ENCODE results near the gene PPP1R12A. TPM values are rescaled to one million over a fixed set of nuclear protein-coding genes. Genes with fewer than 3 reads are reported as not detected.

The PPP1R12A gene
- total and polyA plus RNA-seq, 7 experiments from 2014 or later: 72.7 to 111 (median 99.3) TPM

DNA sequence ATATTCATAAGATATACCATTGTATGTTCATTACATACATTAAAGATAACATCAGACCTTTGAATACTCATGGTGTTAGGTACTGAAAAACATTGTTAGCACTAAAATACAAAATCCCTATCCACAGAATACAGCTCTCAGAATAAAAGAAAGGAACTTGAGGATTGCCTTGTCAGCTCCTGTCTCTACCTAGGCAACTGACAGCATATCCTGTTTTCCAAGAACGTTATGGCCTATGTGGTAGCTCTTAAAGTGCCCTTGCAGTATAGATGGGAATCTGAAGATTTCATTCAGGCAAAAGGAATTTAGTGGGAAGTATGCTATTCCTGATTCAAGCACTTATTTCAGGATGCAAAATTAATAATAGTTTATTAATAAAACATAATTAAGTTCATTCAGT, 1.8 kb upstream of the PPP1R12A start:
- peaks cover 0 to 2% (median 0%) of the 10 kb centered on the region in 5 donors for H3K27me3 Mint-ChIP-seq
- ChIA-PET CTCF (interaction anchor here (0.9 kb wide), 1 partner anchor 251 kb away, joined by 3 read pairs; no protein-coding TSS in a partner anchor), POLR2A (no interaction called here)
- H3K4me3 Mint-ChIP-seq: peak overlapping the region in 1 of 10 donors; percentile 41
- Histone ChIP-seq H3K4me3 (ENCODE audit: low read length) (no peak overlapping the region), H3K27me3 (ENCODE audit: control insufficient read depth in 2 of 2, insufficient read depth in 2 of 2, low read length in 2 of 2) (no peaks in the 10 kb centered on the region), H3K27ac (ENCODE audit: low read depth, low read length) (no peak overlapping the region), H3K9me3 (ENCODE audit: control insufficient read depth in 2 of 3, low read length in 3 of 3) (no peaks in the 10 kb centered on the region), H3K36me3 (ENCODE audit: control insufficient read depth in 2 of 3, insufficient read depth in 3 of 3, low read length in 3 of 3) (peaks cover 0 to 9% (median 0%) of the 10 kb centered on the region in 3 experiments), H3K4me1 (ENCODE audit: control insufficient read depth in 2 of 2, insufficient read depth in 2 of 2, low read length in 2 of 2) (peaks cover 6 to 14% of the 10 kb centered on the region in 2 donors)
- intact Hi-C loops (cut with micrococcal nuclease): loop anchor here (1.0 to 5.0 kb wide), 3 partner anchors 8 to 161 kb away; partner anchors contain the start of gene OTOGL (in 1 of the 2)
- H3K36me3 Mint-ChIP-seq: peaks cover 0 to 5% (median 0%) of the 10 kb centered on the region in 5 donors
- peaks cover 30 to 41% (median 34%) of the 10 kb centered on the region in 7 donors for H3K4me1 Mint-ChIP-seq
- DNase-seq (no peak), ATAC-seq (no peak)
- H3K27ac Mint-ChIP-seq: no peak overlapping the region
- H3K9me3 Mint-ChIP-seq: peaks cover 0 to 4% (median 0%) of the 10 kb centered on the region in 11 donors

DNA sequence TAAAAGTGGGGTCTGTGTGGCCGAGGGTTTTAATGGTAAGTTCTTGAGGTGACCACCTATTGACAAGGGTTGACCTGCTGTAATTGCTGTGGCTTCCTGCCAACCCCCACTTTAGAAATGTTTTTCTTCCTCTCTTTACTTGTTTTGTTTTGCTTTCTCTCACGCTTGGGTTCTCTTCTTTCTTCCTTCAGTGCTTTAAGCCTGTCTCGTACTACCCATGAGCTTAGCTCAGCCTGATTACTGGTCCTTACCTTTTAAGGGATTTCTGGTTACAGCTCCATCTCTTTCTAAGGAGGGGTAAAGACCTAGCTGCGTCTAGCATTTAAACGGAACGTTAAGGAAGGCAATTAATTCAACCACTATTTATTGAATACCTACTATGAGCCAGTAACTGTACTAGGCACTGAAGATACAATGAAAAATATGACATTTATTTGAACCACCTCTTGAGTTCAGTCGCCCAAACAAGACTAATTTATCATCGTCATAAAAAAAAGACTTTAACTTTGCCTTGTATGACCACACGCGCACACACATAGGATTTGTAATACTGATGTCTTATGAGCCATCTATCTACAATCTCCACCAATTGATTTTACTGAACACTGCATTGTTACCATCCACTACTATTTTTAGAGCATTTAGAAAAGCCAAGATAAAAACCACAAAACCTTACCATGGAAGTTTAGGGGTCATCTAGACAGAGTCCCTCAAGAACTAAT, 888 bp upstream of the PPP1R12A start:
- Mint-ChIP-seq H3K4me3 (peak overlapping the region; percentile 88 to 100 (median 94)), H3K27me3 (peaks cover 0 to 2% (median 0%) of the 10 kb centered on the region in 5 donors), H3K9me3 (peaks cover 0 to 4% (median 0%) of the 10 kb centered on the region in 11 donors), H3K4me1 (peaks cover 30 to 47% (median 42%) of the 10 kb centered on the region in 7 donors), H3K27ac (peak overlapping the region; percentile 80 to 99 (median 93)), H3K36me3 (peaks cover 0 to 5% (median 0%) of the 10 kb centered on the region in 5 donors)
- ChIA-PET POLR2A (interaction anchor here (0.9 to 1.4 kb wide), 3 partner anchors 11 to 17 kb away, joined by 3 read pairs; no protein-coding TSS in a partner anchor), CTCF (no interaction called here)
- ATAC-seq (no peak), DNase-seq (no peak)
- Histone ChIP-seq H3K4me3 (ENCODE audit: low read length) (peak overlapping the region; percentile 89), H3K27ac (ENCODE audit: low read depth, low read length) (peak overlapping the region; percentile 85), H3K9me3 (ENCODE audit: control insufficient read depth in 2 of 3, low read length in 3 of 3) (no peaks in the 10 kb centered on the region), H3K27me3 (ENCODE audit: control insufficient read depth in 2 of 2, insufficient read depth in 2 of 2, low read length in 2 of 2) (no peaks in the 10 kb centered on the region), H3K4me1 (ENCODE audit: control insufficient read depth in 2 of 2, insufficient read depth in 2 of 2, low read length in 2 of 2) (peaks cover 6 to 17% of the 10 kb centered on the region in 2 donors), H3K36me3 (ENCODE audit: control insufficient read depth in 2 of 3, insufficient read depth in 3 of 3, low read length in 3 of 3) (peaks cover 0 to 9% (median 0%) of the 10 kb centered on the region in 3 experiments)
- intact Hi-C loops (cut with micrococcal nuclease): loop anchor here (1.0 to 5.0 kb wide), 8 partner anchors 7 to 251 kb away; partner anchors contain the start of gene OTOGL (in 1 of the 2)

DNA sequence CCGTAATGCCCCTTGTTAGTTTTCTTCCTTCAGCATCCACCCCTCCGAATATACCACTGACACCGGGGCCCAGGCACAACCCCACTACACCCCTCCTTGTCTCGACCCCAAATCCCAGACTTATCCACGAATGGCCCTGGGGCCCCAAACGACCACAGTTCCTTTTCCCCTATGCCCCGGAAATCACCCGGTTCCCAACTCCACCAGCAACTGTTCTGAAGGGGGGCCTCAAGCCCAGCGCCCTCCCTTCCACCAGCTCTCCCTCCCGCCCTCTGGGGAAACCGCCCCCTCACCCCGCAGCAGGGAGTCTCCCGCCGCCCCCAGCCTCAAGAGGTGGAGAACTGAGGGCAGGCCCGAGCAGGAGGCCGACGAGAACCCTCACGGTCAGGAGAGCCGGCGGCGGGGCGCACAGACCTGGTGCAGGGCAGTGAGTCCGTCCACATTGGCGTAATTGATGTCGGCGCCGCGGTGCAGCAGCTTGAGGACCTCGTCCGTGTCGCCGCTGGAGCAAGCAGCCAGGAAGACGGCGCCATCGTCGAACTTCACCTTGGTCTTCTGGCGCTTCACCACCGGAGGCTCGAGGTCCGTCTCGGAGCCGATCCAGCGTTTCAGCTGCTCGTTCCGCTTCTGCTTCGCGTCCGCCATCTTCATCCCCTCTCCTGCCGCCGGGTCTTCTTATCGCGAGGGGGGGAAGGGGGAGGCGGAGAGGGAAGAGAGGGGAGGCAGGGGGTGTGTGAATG, 446 bp downstream of the PPP1R12A start:
- peak in 2 of 9 donors; percentile 58 to 73 for DNase-seq
- H3K36me3 ChIP-seq (ENCODE audit: control insufficient read depth in 2 of 3, insufficient read depth in 3 of 3, low read length in 3 of 3): peaks cover 0 to 9% (median 0%) of the 10 kb centered on the region in 3 experiments
- ChIA-PET CTCF (interaction anchor here (0.7 kb wide), 1 partner anchor 47 kb away, joined by 3 read pairs; no protein-coding TSS in a partner anchor), POLR2A (interaction anchor here (0.7 to 1.8 kb wide), 5 partner anchors 14 to 149 kb away, joined by 3 to 5 read pairs (median 4); no protein-coding TSS in a partner anchor)
- peaks cover 35 to 58% (median 52%) of the 10 kb centered on the region in 7 donors for H3K4me1 Mint-ChIP-seq
- H3K27ac ChIP-seq (ENCODE audit: low read depth, low read length): peak overlapping the region; percentile 85
- H3K4me1 ChIP-seq (ENCODE audit: control insufficient read depth in 2 of 2, insufficient read depth in 2 of 2, low read length in 2 of 2): peaks cover 6 to 17% of the 10 kb centered on the region in 2 donors
- H3K4me3 Mint-ChIP-seq: peak overlapping the region; percentile 88 to 100 (median 94)
- peak overlapping the region; percentile 80 to 99 (median 93) for H3K27ac Mint-ChIP-seq
- no peaks in the 10 kb centered on the region for H3K9me3 ChIP-seq (ENCODE audit: control insufficient read depth in 2 of 3, low read length in 3 of 3)
- intact Hi-C loops (cut with micrococcal nuclease): loop anchor here (1.0 to 5.0 kb wide), 7 partner anchors 7 to 252 kb away; partner anchors contain the start of gene OTOGL (in 1 of the 2)
- no peaks in the 10 kb centered on the region for H3K27me3 ChIP-seq (ENCODE audit: control insufficient read depth in 2 of 2, insufficient read depth in 2 of 2, low read length in 2 of 2)
- peak overlapping the region; percentile 89 for H3K4me3 ChIP-seq (ENCODE audit: low read length)
- peak; percentile 16 for ATAC-seq
- peaks cover 0 to 2% (median 0%) of the 10 kb centered on the region in 5 donors for H3K27me3 Mint-ChIP-seq
- peaks cover 0 to 4% (median 0%) of the 10 kb centered on the region in 11 donors for H3K9me3 Mint-ChIP-seq
- peaks cover 0 to 5% (median 0%) of the 10 kb centered on the region in 5 donors for H3K36me3 Mint-ChIP-seq

DNA sequence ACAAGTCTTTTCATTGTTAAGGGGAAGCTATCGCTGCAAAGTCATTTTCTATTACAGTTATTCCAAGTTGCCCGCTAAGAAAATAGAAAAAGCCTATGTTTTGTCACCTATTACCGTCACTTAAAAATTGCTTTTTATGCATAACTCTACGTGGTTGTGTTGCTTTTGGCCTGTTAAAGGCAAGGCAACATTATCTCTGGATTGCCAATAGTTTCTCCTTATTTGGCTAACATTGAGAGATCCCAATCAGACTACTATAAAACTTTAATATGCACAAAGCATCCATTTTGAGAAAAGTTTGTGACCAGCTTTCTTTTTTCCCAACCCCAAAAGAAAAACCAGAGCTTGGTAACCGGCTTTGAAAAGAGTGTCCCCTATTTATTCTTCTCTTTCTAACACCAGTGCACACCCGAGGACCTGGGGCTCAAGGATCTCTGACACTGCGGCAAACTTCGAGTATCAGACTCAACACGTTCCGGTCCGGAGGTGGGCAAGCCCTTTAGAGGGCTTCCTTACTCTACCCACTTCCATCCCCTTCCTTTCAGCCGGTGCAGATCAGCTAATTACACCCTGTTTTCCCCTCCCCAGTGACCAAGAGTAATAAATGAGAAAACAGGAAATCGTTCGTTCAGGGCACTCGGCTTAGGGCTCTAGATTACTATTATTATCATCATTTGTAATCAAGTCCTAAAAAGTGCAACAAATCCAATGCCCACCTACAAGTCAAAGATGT, 1.2 kb downstream of the PPP1R12A start:
- CTCF ChIA-PET: interaction anchor here (0.7 to 0.8 kb wide), 2 partner anchors 46 to 253 kb away, joined by 3 read pairs; no protein-coding TSS in a partner anchor
- no peaks in the 10 kb centered on the region for H3K27me3 ChIP-seq (ENCODE audit: control insufficient read depth in 2 of 2, insufficient read depth in 2 of 2, low read length in 2 of 2)
- no peaks in the 10 kb centered on the region for H3K9me3 ChIP-seq (ENCODE audit: control insufficient read depth in 2 of 3, low read length in 3 of 3)
- Mint-ChIP-seq H3K36me3 (peaks cover 0 to 5% (median 0%) of the 10 kb centered on the region in 5 donors), H3K27ac (peak overlapping the region; percentile 80 to 99 (median 93)), H3K4me1 (peaks cover 40 to 64% (median 59%) of the 10 kb centered on the region in 7 donors), H3K27me3 (peaks cover 0 to 2% (median 0%) of the 10 kb centered on the region in 5 donors), H3K9me3 (peaks cover 0 to 4% (median 0%) of the 10 kb centered on the region in 11 donors), H3K4me3 (peak overlapping the region; percentile 88 to 100 (median 94))
- peaks cover 0 to 9% (median 0%) of the 10 kb centered on the region in 3 experiments for H3K36me3 ChIP-seq (ENCODE audit: control insufficient read depth in 2 of 3, insufficient read depth in 3 of 3, low read length in 3 of 3)
- ATAC-seq: no peak
- peak in 6 of 9 donors; percentile 2 to 23 (median 16) for DNase-seq
- intact Hi-C loops (cut with micrococcal nuclease): loop anchor here in 1 of 2 donors (2.0 kb wide), 2 partner anchors 47 to 253 kb away; no protein-coding TSS in a partner anchor
- H3K4me3 ChIP-seq (ENCODE audit: low read length): peak overlapping the region; percentile 89
- POLR2A ChIA-PET: interaction anchor here (1.0 to 1.8 kb wide), 4 partner anchors 25 to 254 kb away, joined by 4 to 5 read pairs (median 4); no protein-coding TSS in a partner anchor
- H3K4me1 ChIP-seq (ENCODE audit: control insufficient read depth in 2 of 2, insufficient read depth in 2 of 2, low read length in 2 of 2): peaks cover 14 to 17% of the 10 kb centered on the region in 2 donors
- peak overlapping the region; percentile 85 for H3K27ac ChIP-seq (ENCODE audit: low read depth, low read length)

DNA sequence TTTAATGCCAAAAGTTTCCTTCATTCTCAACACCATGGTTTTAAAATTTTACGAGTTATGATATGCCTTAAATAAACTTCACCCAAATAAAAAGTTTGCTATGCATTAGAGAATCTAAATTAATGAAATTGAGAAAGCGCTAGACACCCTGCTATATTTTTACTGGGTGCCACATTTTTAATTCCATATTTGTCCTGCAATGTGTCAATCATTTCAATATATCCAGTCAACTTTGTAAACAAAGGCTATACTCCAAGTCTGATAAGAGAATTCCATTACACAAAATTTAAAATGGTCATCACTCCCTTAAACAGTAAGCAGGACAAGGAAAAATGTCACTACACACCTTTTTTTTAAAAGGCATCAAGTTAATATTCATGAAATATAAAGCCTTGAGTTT, 1.9 kb downstream of the PPP1R12A start:
- ATAC-seq (no peak), DNase-seq (no peak)
- no peaks in the 10 kb centered on the region for H3K27me3 ChIP-seq (ENCODE audit: control insufficient read depth in 2 of 2, insufficient read depth in 2 of 2, low read length in 2 of 2)
- peaks cover 47 to 71% (median 66%) of the 10 kb centered on the region in 7 donors for H3K4me1 Mint-ChIP-seq
- H3K4me1 ChIP-seq (ENCODE audit: control insufficient read depth in 2 of 2, insufficient read depth in 2 of 2, low read length in 2 of 2): peaks cover 17% of the 10 kb centered on the region in 2 donors
- H3K27ac Mint-ChIP-seq: peak overlapping the region in 4 of 9 donors; percentile 76 to 99 (median 92)
- peak overlapping the region; percentile 85 for H3K27ac ChIP-seq (ENCODE audit: low read depth, low read length)
- peaks cover 0 to 5% (median 0%) of the 10 kb centered on the region in 5 donors for H3K36me3 Mint-ChIP-seq
- POLR2A ChIA-PET: interaction anchor here (1.0 to 1.1 kb wide), 2 partner anchors 83 to 254 kb away, joined by 4 to 5 read pairs; no protein-coding TSS in a partner anchor
- peak overlapping the region; percentile 88 to 100 (median 94) for H3K4me3 Mint-ChIP-seq
- CTCF ChIA-PET: interaction anchor here (0.8 kb wide), 1 partner anchor 254 kb away, joined by 3 read pairs; no protein-coding TSS in a partner anchor
- H3K9me3 ChIP-seq (ENCODE audit: control insufficient read depth in 2 of 3, low read length in 3 of 3): no peaks in the 10 kb centered on the region
- H3K36me3 ChIP-seq (ENCODE audit: control insufficient read depth in 2 of 3, insufficient read depth in 3 of 3, low read length in 3 of 3): peaks cover 0 to 9% (median 0%) of the 10 kb centered on the region in 3 experiments
- H3K9me3 Mint-ChIP-seq: peaks cover 0 to 4% (median 0%) of the 10 kb centered on the region in 11 donors
- intact Hi-C loops (cut with micrococcal nuclease): no loop called here
- H3K27me3 Mint-ChIP-seq: peaks cover 0 to 2% (median 0%) of the 10 kb centered on the region in 5 donors
- H3K4me3 ChIP-seq (ENCODE audit: low read length): peak overlapping the region; percentile 89
